ENCODE data around the gene PRKCB. TPM values are rescaled to one million over a fixed set of nuclear protein-coding genes. Genes with fewer than 3 reads are reported as not detected.

The PRKCB gene
- total RNA-seq, 1 experiment from 2014 or later: 0.89 TPM

DNA sequence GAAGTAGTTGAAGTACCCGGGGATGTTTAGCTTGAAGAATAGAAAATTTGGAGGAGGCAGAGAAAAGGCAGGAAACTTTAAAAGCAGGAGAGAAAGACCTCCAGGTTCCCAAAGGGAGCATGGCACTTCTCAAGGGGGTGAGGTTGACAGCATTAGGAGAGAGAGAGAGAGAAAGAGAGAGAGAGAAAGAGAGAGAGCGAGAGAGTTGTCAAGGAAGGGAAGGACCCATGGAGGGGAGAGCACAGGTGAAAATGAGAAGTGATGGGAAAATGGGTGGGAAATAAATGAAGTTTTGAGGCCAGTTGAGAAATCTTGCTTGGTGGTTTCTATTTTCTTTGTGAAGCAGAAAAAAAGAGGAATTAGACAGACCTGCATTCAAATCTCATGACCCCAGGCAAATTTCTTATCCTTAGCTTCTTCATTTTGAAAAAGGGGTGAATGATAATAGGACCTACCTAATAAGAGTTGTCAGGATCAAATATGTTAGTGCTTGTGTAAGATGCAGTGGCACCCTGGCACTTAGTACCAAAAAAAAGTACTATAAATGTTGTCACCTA lies 24.0 kb downstream of the PRKCB start (continued):
- no peak for TF ChIP-seq REST (IDR thresholded peaks at IDR 0.05; ENCODE audit: low read depth)
- no peak for TF ChIP-seq ZFX (IDR thresholded peaks at IDR 0.05)

DNA sequence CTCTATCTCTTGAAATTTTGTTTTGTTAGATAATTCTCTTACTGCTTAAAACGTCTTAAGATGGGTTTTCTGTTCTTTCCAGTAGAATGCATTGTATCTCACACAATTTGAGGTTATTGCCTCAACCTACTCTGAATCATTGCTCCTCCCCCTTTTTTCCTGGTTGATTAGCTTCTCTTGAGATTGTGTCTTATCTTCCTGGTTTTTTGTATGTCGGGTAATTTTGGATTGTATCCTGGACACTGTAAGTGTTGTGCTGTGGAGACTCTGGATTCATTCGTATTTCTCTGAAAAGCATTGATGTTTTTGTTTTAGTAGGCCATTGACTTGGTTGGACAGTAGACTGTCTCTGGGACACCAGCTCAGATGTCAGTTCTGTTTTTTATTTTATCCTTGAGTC lies 26.1 kb downstream of the PRKCB start:
- no peaks in the 10 kb centered on the region for H3K79me2 ChIP-seq (ENCODE audit: insufficient read depth, low read length)
- DNase-seq (ENCODE audit: low read depth, low spot score) (no peak), ATAC-seq (no peak)
- no TSS peak for BruUV-seq (replicated peaks)
- ChIA-PET RAD21 (ENCODE audit: low non-redundant PET in 1 of 2, low total read pairs in 2 of 2, uncharacterized antibody in 2 of 2, unreplicated experiment in 2 of 2) (no interaction called here), CTCF (no interaction called here), POLR2A (no interaction called here)
- H3K27me3 ChIP-seq (ENCODE audit: insufficient read depth, low read length): peaks cover 61% of the 10 kb centered on the region
- no peaks in the 10 kb centered on the region for H3K9me3 ChIP-seq (ENCODE audit: control insufficient read depth in 1 of 2, insufficient read depth in 1 of 2, low read depth in 1 of 2, low read length in 2 of 2)
- TF ChIP-seq ZFX (IDR thresholded peaks at IDR 0.05): no peak
- TF ChIP-seq TCF7L2 (IDR thresholded peaks at IDR 0.05; ENCODE audit: borderline replicate concordance, extremely low read depth, insufficient read depth, insufficient read length): no peak
- TF ChIP-seq ATF3 (IDR thresholded peaks at IDR 0.05): no peak
- TF ChIP-seq YY1 (IDR thresholded peaks at IDR 0.05; ENCODE audit: extremely low read depth, insufficient replicate concordance, low read depth, low read length): no peak
- no peak for TF ChIP-seq REST (IDR thresholded peaks at IDR 0.05; ENCODE audit: low read depth)
- TF ChIP-seq, protein P1, sequence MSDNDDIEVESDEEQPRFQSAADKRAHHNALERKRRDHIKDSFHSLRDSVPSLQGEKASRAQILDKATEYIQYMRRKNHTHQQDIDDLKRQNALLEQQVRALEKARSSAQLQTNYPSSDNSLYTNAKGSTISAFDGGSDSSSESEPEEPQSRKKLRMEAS (IDR thresholded peaks at IDR 0.05): no peak
- TF ChIP-seq EGR1 (IDR thresholded peaks at IDR 0.05; ENCODE audit: low read depth): no peak
- TF ChIP-seq, protein P2, sequence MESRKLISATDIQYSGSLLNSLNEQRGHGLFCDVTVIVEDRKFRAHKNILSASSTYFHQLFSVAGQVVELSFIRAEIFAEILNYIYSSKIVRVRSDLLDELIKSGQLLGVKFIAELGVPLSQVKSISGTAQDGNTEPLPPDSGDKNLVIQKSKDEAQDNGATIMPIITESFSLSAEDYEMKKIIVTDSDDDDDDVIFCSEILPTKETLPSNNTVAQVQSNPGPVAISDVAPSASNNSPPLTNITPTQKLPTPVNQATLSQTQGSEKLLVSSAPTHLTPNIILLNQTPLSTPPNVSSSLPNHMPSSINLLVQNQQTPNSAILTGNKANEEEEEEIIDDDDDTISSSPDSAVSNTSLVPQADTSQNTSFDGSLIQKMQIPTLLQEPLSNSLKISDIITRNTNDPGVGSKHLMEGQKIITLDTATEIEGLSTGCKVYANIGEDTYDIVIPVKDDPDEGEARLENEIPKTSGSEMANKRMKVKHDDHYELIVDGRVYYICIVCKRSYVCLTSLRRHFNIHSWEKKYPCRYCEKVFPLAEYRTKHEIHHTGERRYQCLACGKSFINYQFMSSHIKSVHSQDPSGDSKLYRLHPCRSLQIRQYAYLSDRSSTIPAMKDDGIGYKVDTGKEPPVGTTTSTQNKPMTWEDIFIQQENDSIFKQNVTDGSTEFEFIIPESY (IDR thresholded peaks at IDR 0.05; ENCODE audit: extremely low read depth, insufficient replicate concordance, low read length): no peak
- TF ChIP-seq ZNF274 (IDR thresholded peaks at IDR 0.05; ENCODE audit: low read depth, low read length): no peak
- TF ChIP-seq SIN3A (IDR thresholded peaks at IDR 0.05; ENCODE audit: low read depth): no peak
- TF ChIP-seq EZH2phosphoT487 (IDR thresholded peaks at IDR 0.05; ENCODE audit: borderline replicate concordance): no peak
- H3K4me3 ChIP-seq (replicated peaks in 1 of 2; ENCODE audit: low read depth in 1 of 2, low read length in 2 of 2): no peak overlapping the region
- H3K9me2 ChIP-seq (ENCODE audit: insufficient read depth): no peaks in the 10 kb centered on the region
- no peak overlapping the region for H2AFZ ChIP-seq (ENCODE audit: low read depth, low read length, poor library complexity, severe bottlenecking)
- H3K4me1 ChIP-seq (ENCODE audit: control insufficient read depth in 1 of 2, insufficient read depth in 2 of 2, low read length in 2 of 2): no peaks in the 10 kb centered on the region
- H3K36me3 ChIP-seq (ENCODE audit: control insufficient read depth in 1 of 2, insufficient read depth in 2 of 2, low read length in 2 of 2): no peaks in the 10 kb centered on the region
- no peaks in the 10 kb centered on the region for H4K20me1 ChIP-seq (ENCODE audit: insufficient read depth)
- H3K27ac ChIP-seq (ENCODE audit: low read depth, low read length): no peak overlapping the region
- intact Hi-C loops (cut with micrococcal nuclease): no loop called here
- no peak overlapping the region for H3K9ac ChIP-seq (ENCODE audit: low read length)
- H3K4me2 ChIP-seq (ENCODE audit: low read length): no peak overlapping the region

Measured in HCT116 (cell line).